ENCODE data around the gene TXNRD1. TPM values are rescaled to one million over a fixed set of nuclear protein-coding genes. Genes with fewer than 3 reads are reported as not detected.

Gene TXNRD1
- total and polyA plus RNA-seq, 2 donors (not counting 1 experiment from before 2014, with no cell fraction given), result 436 to 1,000 TPM

GRCh38 chr12:104243551-104243950 lies 28.0 kb downstream of the TXNRD1 start:
- Histone ChIP-seq H3K4me3 (replicated peaks in 1 of 4; ENCODE audit: control extremely low read depth in 1 of 4, insufficient read depth in 1 of 4, low read depth in 3 of 4, low read length in 4 of 4) (no peak overlapping the region), H3K27me3 (ENCODE audit: control insufficient read depth, insufficient read depth, low read length) (no peaks in the 10 kb centered on the region), H3K9ac (ENCODE audit: insufficient read depth, low read length) (no peak overlapping the region), H3K9me3 (ENCODE audit: control insufficient read depth, insufficient read depth, low read depth, low read length) (no peaks in the 10 kb centered on the region), H4K20me1 (ENCODE audit: control insufficient read depth, extremely low read depth, insufficient read depth, low read length) (no peaks in the 10 kb centered on the region), H3K4me2 (ENCODE audit: extremely low read depth, insufficient read depth, low read length) (no peak overlapping the region), H3K36me3 (ENCODE audit: control insufficient read depth, insufficient read depth, low read length) (no peaks in the 10 kb centered on the region), H3K4me1 (ENCODE audit: control insufficient read depth, extremely low read depth, insufficient read depth, low read length) (no peaks in the 10 kb centered on the region), H3K27ac (ENCODE audit: insufficient read depth, low read length) (no peak overlapping the region), H2AFZ (ENCODE audit: low read length) (no peak overlapping the region), H3K79me2 (ENCODE audit: control insufficient read depth, insufficient read depth, low read length) (no peaks in the 10 kb centered on the region)
- no peak for TF ChIP-seq CTCF (conservative IDR thresholded peaks at IDR 0.05 in 1 of 2, IDR thresholded peaks at IDR 0.05 in 1 of 2; ENCODE audit: low read depth in 1 of 2, low read length in 2 of 2)
- TF ChIP-seq EZH2 (IDR thresholded peaks at IDR 0.05; ENCODE audit: low read length, missing control alignments), result no peak
- DNase-seq (ENCODE audit: low read depth in 2 of 2), result peak in 1 of 2 donors; percentile 39

GRCh38 chr12:104243971-104244370 lies 28.4 kb downstream of the TXNRD1 start:
- H3K4me3 ChIP-seq (replicated peaks in 1 of 4; ENCODE audit: control extremely low read depth in 1 of 4, insufficient read depth in 1 of 4, low read depth in 3 of 4, low read length in 4 of 4), result no peak overlapping the region
- no peaks in the 10 kb centered on the region for H4K20me1 ChIP-seq (ENCODE audit: control insufficient read depth, extremely low read depth, insufficient read depth, low read length)
- DNase-seq (ENCODE audit: low read depth in 2 of 2), result no peak
- H2AFZ ChIP-seq (ENCODE audit: low read length), result no peak overlapping the region
- no peak overlapping the region for H3K4me2 ChIP-seq (ENCODE audit: extremely low read depth, insufficient read depth, low read length)
- TF ChIP-seq EZH2 (IDR thresholded peaks at IDR 0.05; ENCODE audit: low read length, missing control alignments) (no peak), CTCF (conservative IDR thresholded peaks at IDR 0.05 in 1 of 2, IDR thresholded peaks at IDR 0.05 in 1 of 2; ENCODE audit: low read depth in 1 of 2, low read length in 2 of 2) (no peak)
- H3K9ac ChIP-seq (ENCODE audit: insufficient read depth, low read length), result no peak overlapping the region
- H3K27ac ChIP-seq (ENCODE audit: insufficient read depth, low read length), result no peak overlapping the region
- H3K4me1 ChIP-seq (ENCODE audit: control insufficient read depth, extremely low read depth, insufficient read depth, low read length), result no peaks in the 10 kb centered on the region
- no peaks in the 10 kb centered on the region for H3K9me3 ChIP-seq (ENCODE audit: control insufficient read depth, insufficient read depth, low read depth, low read length)
- H3K79me2 ChIP-seq (ENCODE audit: control insufficient read depth, insufficient read depth, low read length), result no peaks in the 10 kb centered on the region
- no peaks in the 10 kb centered on the region for H3K36me3 ChIP-seq (ENCODE audit: control insufficient read depth, insufficient read depth, low read length)
- no peaks in the 10 kb centered on the region for H3K27me3 ChIP-seq (ENCODE audit: control insufficient read depth, insufficient read depth, low read length)

- TF ChIP-seq EZH2 (IDR thresholded peaks at IDR 0.05; ENCODE audit: low read length, missing control alignments) (no peak), CTCF (conservative IDR thresholded peaks at IDR 0.05 in 1 of 2, IDR thresholded peaks at IDR 0.05 in 1 of 2; ENCODE audit: low read depth in 1 of 2, low read length in 2 of 2) (no peak)
- H3K27ac ChIP-seq (ENCODE audit: insufficient read depth, low read length), result no peak overlapping the region
- no peaks in the 10 kb centered on the region for H4K20me1 ChIP-seq (ENCODE audit: control insufficient read depth, extremely low read depth, insufficient read depth, low read length)
- no peak for DNase-seq (ENCODE audit: low read depth in 2 of 2)
- H3K4me3 ChIP-seq (replicated peaks in 1 of 4; ENCODE audit: control extremely low read depth in 1 of 4, insufficient read depth in 1 of 4, low read depth in 3 of 4, low read length in 4 of 4), result no peak overlapping the region
- no peaks in the 10 kb centered on the region for H3K36me3 ChIP-seq (ENCODE audit: control insufficient read depth, insufficient read depth, low read length)
- no peak overlapping the region for H2AFZ ChIP-seq (ENCODE audit: low read length)
- H3K4me1 ChIP-seq (ENCODE audit: control insufficient read depth, extremely low read depth, insufficient read depth, low read length), result no peaks in the 10 kb centered on the region
- H3K79me2 ChIP-seq (ENCODE audit: control insufficient read depth, insufficient read depth, low read length), result no peaks in the 10 kb centered on the region
- H3K27me3 ChIP-seq (ENCODE audit: control insufficient read depth, insufficient read depth, low read length), result no peaks in the 10 kb centered on the region
- no peaks in the 10 kb centered on the region for H3K9me3 ChIP-seq (ENCODE audit: control insufficient read depth, insufficient read depth, low read depth, low read length)
- no peak overlapping the region for H3K4me2 ChIP-seq (ENCODE audit: extremely low read depth, insufficient read depth, low read length)
- no peak overlapping the region for H3K9ac ChIP-seq (ENCODE audit: insufficient read depth, low read length)
These were observed 32.1 kb downstream of the TXNRD1 start for GRCh38 chr12:104247698-104248097.
